ENCODE results near the gene PDE12.

Gene PDE12

DNA sequence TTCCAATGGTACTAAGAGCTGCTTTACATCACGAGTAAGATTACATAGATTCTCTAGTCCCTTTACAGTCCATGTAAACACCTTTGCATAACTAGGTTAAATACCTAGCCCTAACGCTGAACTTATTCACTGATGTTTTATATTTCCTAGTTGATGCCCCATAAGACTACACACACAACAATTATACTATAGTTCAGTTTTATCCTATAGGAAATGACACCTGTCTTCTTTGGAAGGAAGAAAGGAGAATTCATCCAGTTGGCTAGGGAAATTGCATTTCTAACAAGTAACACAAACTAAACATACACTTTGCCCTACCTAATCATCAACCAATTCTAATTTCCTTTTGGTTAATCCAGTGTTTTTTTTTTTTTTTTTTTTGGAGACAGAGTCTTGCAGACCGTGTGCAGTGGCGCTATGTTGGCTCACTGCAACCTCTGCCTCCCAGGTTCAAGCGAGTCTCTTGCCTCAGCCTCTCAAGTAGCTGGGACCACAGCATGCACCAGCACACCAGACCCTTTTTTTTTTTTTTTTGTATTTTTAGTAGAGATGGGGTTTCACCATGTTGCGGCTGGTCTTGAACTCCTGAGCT is 13.9 kb downstream of the PDE12 start:
- H3K4me3 ChIP-seq (ENCODE audit: control insufficient read depth, low read depth, low read length): no peak overlapping the region
- no peak for TF ChIP-seq CTCF (conservative IDR thresholded peaks at IDR 0.05; ENCODE audit: control insufficient read depth, insufficient read depth, low read depth, low read length)
- DNase-seq (ENCODE audit: low read depth): no peak

GRCh38 chr3:57570878-57571277 is 14.8 kb downstream of the PDE12 start:
- no peak for TF ChIP-seq CTCF (conservative IDR thresholded peaks at IDR 0.05; ENCODE audit: control insufficient read depth, insufficient read depth, low read depth, low read length)
- H3K4me3 ChIP-seq (ENCODE audit: control insufficient read depth, low read depth, low read length): no peak overlapping the region
- no peak for DNase-seq (ENCODE audit: low read depth)

- no peak for TF ChIP-seq CTCF (conservative IDR thresholded peaks at IDR 0.05; ENCODE audit: control insufficient read depth, insufficient read depth, low read depth, low read length)
- H3K4me3 ChIP-seq (ENCODE audit: control insufficient read depth, low read depth, low read length): no peak overlapping the region
- DNase-seq (ENCODE audit: low read depth): no peak
Observed at GRCh38 chr3:57572096-57572495, 16.0 kb downstream of the PDE12 start.

DNA sequence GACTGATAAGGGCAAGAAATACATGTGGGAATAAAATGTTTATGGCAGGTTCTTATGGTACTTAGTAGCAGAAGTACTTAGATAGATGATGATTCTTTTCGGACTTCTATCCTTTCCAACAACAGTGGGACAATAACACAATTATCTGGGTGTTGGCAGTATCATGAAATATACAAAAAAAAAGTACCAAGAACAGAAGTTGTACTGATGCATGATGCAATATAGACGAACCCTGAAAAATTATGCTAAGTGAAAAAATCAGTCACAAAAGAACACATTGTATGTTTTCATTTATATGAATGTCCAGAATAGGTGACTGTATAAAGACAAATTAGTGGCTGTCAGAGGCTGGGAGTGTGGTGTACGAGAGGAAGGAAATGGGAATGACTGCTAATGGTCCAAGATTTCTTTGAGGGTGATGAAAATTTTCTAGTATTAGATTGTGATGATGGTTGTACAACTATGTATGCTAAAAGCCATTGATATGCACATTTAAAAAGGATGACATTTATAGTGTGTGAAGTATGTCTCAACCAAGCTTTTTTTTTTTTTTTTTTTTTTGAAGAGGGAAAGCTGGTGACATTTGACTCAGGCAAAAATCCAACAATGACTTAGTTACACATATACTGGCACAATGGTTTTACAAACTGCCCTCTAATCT is 20.0 kb downstream of the PDE12 start:
- no peak for TF ChIP-seq CTCF (conservative IDR thresholded peaks at IDR 0.05; ENCODE audit: control insufficient read depth, insufficient read depth, low read depth, low read length)
- no peak for DNase-seq (ENCODE audit: low read depth)
- H3K4me3 ChIP-seq (ENCODE audit: control insufficient read depth, low read depth, low read length): no peak overlapping the region

DNA sequence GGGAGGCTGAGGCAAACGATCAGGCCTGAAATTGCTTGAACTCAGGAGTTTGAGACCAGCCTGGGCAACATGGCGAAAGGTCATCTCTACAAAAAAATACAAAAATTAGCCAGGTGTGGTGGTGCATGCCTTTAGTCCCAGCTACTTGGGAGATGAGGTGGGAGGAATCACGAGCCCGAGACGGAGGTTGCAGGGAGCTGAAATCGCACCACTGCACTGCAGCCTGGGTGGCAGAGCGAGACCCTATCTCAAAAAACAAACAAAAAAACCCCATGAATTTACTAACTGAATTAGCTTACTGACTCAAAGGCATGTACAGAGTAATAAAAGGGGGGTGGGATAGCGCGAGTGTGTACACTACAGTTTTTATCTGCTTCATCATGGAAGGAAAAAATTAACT is 21.7 kb downstream of the PDE12 start:
- DNase-seq (ENCODE audit: low read depth): no peak

GRCh38 chr3:57582474-57583168 is 26.5 kb downstream of the PDE12 start:
- H3K4me3 ChIP-seq (ENCODE audit: control insufficient read depth, low read depth, low read length): no peak overlapping the region
- TF ChIP-seq CTCF (conservative IDR thresholded peaks at IDR 0.05; ENCODE audit: control insufficient read depth, insufficient read depth, low read depth, low read length): peak; percentile 17
- DNase-seq (ENCODE audit: low read depth): no peak

More for the DNA sequence above, 21.7 kb downstream of the PDE12 start:
- no peak for TF ChIP-seq CTCF (conservative IDR thresholded peaks at IDR 0.05; ENCODE audit: control insufficient read depth, insufficient read depth, low read depth, low read length)
- H3K4me3 ChIP-seq (ENCODE audit: control insufficient read depth, low read depth, low read length): no peak overlapping the region

Measured in fibroblast of mammary gland (primary cell).